Measurements from ENCODE around the gene SLC26A1. TPM values are rescaled to one million over a fixed set of nuclear protein-coding genes. Genes with fewer than 3 reads are reported as not detected.

SLC26A1 gene
- total RNA-seq, 1 donor from 2014 or later, result 0.75 TPM

GRCh38 chr4:955931-956381, 37.2 kb downstream of the SLC26A1 start:
- DNase-seq (ENCODE audit: low spot score), result peak; percentile 83
- H3K4me3 Mint-ChIP-seq (ENCODE audit: unreplicated experiment), result no peak overlapping the region
- H3K9me3 Mint-ChIP-seq (ENCODE audit: low read depth), result no peaks in the 10 kb centered on the region
- no peaks in the 10 kb centered on the region for H3K27me3 Mint-ChIP-seq (ENCODE audit: low read depth)
- H3K4me1 Mint-ChIP-seq (ENCODE audit: low read depth), result no peaks in the 10 kb centered on the region
- TF ChIP-seq CTCF (IDR thresholded peaks at IDR 0.05), result no peak
- peaks cover 11% of the 10 kb centered on the region for H3K36me3 Mint-ChIP-seq (ENCODE audit: low read depth)
- no peak overlapping the region for H3K27ac Mint-ChIP-seq (ENCODE audit: unreplicated experiment)

- TF ChIP-seq CTCF (IDR thresholded peaks at IDR 0.05), result no peak
- Mint-ChIP-seq H3K27ac (ENCODE audit: unreplicated experiment) (no peak overlapping the region), H3K36me3 (ENCODE audit: low read depth) (peaks cover 11% of the 10 kb centered on the region), H3K4me1 (ENCODE audit: low read depth) (no peaks in the 10 kb centered on the region), H3K9me3 (ENCODE audit: low read depth) (no peaks in the 10 kb centered on the region), H3K4me3 (ENCODE audit: unreplicated experiment) (no peak overlapping the region), H3K27me3 (ENCODE audit: low read depth) (no peaks in the 10 kb centered on the region)
- DNase-seq (ENCODE audit: low spot score), result peak; percentile 75
These were observed 37.9 kb downstream of the SLC26A1 start for GRCh38 chr4:955161-955921.

- Mint-ChIP-seq H3K36me3 (ENCODE audit: low read depth) (peaks cover 11% of the 10 kb centered on the region), H3K4me3 (ENCODE audit: unreplicated experiment) (no peak overlapping the region), H3K9me3 (ENCODE audit: low read depth) (no peaks in the 10 kb centered on the region), H3K27ac (ENCODE audit: unreplicated experiment) (no peak overlapping the region), H3K4me1 (ENCODE audit: low read depth) (no peaks in the 10 kb centered on the region), H3K27me3 (ENCODE audit: low read depth) (no peaks in the 10 kb centered on the region)
- DNase-seq (ENCODE audit: low spot score), result peak; percentile 71
- TF ChIP-seq CTCF (IDR thresholded peaks at IDR 0.05), result no peak
These were observed 38.8 kb downstream of the SLC26A1 start for GRCh38 chr4:954211-955020.

DNA sequence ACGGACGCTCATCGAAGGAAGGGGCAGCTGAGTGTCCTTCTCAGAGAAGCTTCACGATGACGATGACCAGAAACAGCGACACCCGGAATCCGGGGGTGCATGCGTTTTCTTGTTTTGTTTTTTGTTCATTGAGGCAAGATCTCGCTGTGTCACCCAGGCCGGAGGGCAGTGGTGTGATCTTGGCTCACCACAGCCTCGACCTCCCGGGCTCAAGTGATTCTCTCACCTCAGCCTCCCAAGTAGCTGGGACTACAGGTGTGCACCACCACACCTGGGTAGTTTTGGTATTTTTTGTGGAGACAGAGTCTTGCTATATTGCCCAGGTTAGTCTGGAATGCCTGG, 39.7 kb downstream of the SLC26A1 start:
- Mint-ChIP-seq H3K4me1 (ENCODE audit: low read depth) (no peaks in the 10 kb centered on the region), H3K4me3 (ENCODE audit: unreplicated experiment) (no peak overlapping the region), H3K27ac (ENCODE audit: unreplicated experiment) (no peak overlapping the region), H3K27me3 (ENCODE audit: low read depth) (no peaks in the 10 kb centered on the region), H3K36me3 (ENCODE audit: low read depth) (peaks cover 9% of the 10 kb centered on the region), H3K9me3 (ENCODE audit: low read depth) (no peaks in the 10 kb centered on the region)
- TF ChIP-seq CTCF (IDR thresholded peaks at IDR 0.05), result no peak
- DNase-seq (ENCODE audit: low spot score), result no peak

DNA sequence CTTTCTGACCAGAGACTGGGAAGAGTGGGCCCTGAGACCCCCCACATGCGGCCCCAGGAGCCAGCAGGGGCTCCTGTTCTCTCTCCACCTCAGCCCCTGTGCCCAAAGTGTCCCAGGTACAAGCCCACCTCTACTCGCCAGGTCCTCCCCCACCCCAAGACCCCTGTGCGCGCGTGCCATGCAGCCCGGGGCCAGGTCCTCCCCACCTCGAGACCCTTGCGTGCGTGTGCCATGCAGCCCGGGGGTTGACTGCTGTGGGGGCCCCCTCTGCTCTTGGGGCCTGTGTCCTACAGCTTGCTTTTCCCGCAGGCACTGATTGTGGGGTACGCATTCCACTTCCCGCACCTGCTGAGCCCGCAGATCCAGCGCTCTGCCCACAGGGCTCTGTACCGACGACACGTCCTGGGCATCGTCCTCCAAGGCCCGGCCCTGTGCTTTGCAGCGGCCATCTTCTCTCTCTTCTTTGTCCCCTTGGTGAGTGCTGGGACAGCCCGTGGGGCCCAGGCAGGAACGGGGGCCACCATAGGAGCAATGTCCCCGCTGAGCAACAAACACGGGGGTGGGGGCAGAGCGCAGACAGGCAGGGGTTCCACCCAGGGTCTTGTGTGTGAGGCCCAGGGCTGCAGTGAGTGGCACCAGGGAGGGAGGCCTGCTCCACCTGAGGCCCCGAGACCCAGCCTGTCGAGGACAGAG, 40.2 kb downstream of the SLC26A1 start:
- Mint-ChIP-seq H3K27ac (ENCODE audit: unreplicated experiment) (no peak overlapping the region), H3K36me3 (ENCODE audit: low read depth) (peaks cover 9% of the 10 kb centered on the region), H3K4me3 (ENCODE audit: unreplicated experiment) (no peak overlapping the region), H3K4me1 (ENCODE audit: low read depth) (no peaks in the 10 kb centered on the region), H3K27me3 (ENCODE audit: low read depth) (no peaks in the 10 kb centered on the region), H3K9me3 (ENCODE audit: low read depth) (no peaks in the 10 kb centered on the region)
- peak; percentile 82 for DNase-seq (ENCODE audit: low spot score)
- TF ChIP-seq CTCF (IDR thresholded peaks at IDR 0.05), result no peak

Data from chondrocyte (in vitro differentiated cells).